NB4 (cell line): ENCODE results near the gene CBLB.

Source experiments
- CTCF ChIP-seq: IDR thresholded peaks from one replicate; pipeline ENCODE4 v1.5.1; 2012; ENCODE audit warnings: low read depth, low read length
- POLR2A ChIP-seq: IDR thresholded peaks from 2 replicates; pipeline ENCODE4 v1.6.1; 2011; ENCODE audit warnings: mild to moderate bottlenecking; ENCODE audit not compliant: insufficient read length; ENCODE audit errors: extremely low read depth

- TF ChIP-seq CTCF (no peak), POLR2A (no peak)
These were observed 97.4 kb downstream of the CBLB start for GRCh38 chr3:105771392-105771791.
